ENCODE data around the gene SRPK2.
"Not testable (repeated sequence)": the region's sequence is repeated elsewhere in the genome, so short reads cannot be mapped to it uniquely, and the experiment has no call there.

Gene SRPK2

DNA sequence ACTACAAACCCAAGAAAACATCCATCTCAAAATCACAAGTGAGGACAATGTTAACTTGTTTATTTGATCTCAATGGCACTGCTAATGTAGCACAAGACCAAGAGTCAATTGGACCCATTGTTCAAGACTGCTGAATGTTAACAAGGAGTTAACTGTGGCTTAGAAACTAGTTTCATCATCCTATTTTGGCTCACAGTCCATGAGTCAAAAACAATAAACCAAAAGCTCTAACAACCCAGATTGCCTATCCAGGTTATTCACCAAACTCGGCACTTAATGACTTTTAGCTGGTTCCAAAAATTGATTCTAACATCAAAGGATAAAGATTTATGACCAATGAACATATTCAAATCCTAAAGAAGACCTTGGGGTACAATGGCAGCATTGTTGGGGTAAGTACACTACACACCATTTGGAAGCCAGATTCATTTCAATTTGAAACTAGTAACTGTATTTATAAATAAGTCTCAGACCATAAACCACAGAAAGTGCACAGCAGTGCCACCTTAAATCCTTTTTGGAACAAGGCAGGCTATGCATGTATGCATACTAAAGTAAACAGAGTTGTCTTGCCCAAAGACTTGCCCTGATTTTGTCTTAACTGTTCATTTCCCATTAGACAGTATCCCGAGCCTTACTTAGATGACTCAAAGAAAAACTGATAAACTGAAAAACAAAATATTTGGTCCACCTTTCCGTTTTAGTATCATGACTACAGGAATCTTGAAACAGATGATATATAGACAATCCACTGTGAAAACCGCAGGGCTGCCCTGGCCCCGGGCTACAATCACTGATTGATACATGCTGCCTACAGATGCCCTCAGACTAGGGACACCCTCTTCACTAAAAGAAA, 84.5 kb downstream of the SRPK2 start:
- no peak for DNase-seq (ENCODE audit: low read depth)

DNA sequence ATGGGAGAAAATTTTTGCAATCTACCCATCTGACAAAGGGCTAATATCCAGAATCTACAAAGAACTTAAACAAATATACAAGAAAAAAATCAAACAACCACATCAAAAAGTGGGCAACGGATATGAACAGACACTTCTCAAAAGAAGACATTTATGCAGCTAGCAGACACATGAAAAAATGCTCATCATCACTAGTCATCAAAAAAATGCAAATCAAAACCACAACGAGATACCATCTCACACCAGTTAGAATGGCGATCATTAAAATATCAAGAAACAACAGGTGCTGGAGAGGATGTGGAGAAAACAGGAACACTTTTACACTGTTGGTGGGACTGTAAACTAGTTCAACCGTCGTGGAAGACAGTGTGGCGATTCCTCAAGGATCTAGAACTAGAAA, 88.1 kb downstream of the SRPK2 start:
- not testable (repeated sequence) for DNase-seq (ENCODE audit: low read depth)

DNA sequence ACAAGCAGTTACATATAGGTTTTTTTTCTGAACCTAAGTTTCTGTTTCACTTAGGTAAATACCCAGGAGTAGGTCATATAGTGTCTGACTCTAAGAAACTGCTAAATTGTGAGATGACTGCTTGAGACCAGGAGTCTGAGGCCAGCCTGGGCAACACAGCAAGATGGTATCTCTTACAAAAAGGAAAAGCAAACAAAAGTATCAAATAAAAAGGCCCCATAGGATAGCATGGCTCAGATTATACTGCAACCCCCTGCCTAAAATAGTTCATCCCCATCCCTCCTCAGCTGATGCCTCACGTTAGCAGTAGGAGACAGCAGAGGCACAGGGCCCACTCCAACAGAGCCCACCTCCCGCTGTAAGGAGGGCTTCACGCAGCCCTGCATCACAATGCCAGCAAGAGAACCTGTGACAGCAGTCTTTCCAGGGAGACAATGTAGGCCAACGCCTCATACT, 90.3 kb downstream of the SRPK2 start:
- no peak for DNase-seq (ENCODE audit: low read depth)

DNA sequence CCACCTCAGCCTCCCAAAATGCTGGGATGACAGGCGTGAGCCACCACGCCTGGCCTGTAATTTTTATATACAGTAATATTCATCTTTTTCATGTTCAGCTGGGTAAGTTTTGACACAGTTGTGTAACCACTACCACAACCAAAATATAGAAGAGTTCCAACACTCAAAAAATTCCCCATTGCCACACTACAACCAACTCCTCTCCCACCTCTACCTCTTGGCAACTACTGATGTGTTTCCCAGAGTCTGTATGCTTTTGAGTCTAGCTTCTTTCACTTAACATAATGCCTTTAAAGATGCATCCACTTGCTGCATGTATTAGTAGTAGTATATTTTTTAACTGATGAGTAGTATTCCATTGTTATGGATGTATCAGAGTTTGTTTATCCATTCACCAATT, 90.7 kb downstream of the SRPK2 start:
- DNase-seq (ENCODE audit: low read depth) = no peak

DNA sequence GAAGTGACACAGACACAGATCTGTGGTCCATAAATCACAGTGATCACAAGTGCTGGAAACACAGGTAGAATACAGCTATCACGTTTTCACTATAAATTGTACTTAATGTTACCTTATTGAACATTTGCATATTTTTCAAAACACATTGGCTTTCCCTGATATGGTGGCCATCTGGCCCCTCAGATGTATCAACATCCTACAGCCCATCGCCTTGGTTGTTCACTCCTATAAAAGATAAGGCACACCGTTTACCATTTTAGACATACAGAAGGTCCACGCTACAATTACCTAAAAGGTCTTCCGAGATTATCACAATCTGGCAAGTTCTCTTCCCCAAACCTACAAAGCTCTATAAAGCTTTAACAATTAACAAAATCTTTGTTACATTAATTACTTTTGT, 91.4 kb downstream of the SRPK2 start:
- DNase-seq (ENCODE audit: low read depth) = no peak

DNA sequence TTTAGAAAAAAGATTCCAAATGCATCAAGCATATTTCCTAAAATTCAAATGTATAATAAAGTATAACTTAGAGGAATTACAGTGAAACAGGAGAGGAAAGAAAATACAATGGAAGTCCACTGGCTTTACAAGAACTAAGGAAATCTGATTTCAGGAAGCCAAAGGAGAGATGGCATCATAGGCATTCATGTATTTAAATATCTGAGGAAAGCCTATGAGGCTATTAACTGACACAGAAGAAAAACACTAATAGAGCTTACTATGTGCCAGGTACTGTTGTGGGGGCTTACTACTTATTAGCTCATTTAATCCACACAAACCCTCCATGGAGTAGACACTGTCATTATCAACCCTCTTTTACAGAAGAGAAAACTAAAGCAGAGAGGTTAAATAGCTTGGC, 92.2 kb downstream of the SRPK2 start:
- no peak for DNase-seq (ENCODE audit: low read depth)

DNA sequence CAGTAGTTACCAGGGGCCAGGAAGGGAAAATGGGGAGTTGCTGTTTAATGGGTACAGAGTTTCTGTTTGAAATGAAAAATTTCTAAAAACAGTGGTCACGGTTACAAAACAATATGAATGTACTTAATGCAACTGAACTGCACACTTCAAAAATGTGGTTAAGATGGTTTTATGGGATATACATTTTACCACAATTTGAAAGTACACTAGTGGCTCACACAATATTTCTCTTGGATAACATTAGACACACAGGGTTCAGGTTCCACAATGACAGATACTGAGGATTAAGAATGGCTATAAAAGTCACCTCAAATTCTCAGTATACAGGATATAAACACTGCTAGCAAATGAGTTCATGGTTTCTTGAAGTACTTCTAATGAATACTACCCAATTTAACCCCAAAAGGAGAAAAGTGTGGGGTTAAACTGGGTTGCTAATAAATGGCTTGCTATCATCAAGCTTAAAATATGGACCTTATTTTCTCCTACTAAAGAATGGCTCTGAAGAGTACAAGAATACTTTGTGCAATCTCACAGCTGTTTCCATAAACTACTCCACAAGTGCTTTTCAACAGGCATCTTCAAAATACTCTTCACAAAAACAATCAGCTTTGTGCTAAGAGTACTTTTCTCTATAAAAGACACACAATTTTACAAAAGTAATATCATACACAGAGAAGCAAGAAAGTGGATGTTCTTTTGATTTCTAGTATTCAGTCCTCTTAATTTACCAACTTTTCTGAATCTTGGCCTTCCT, 92.9 kb downstream of the SRPK2 start:
- no peak for DNase-seq (ENCODE audit: low read depth)

DNA sequence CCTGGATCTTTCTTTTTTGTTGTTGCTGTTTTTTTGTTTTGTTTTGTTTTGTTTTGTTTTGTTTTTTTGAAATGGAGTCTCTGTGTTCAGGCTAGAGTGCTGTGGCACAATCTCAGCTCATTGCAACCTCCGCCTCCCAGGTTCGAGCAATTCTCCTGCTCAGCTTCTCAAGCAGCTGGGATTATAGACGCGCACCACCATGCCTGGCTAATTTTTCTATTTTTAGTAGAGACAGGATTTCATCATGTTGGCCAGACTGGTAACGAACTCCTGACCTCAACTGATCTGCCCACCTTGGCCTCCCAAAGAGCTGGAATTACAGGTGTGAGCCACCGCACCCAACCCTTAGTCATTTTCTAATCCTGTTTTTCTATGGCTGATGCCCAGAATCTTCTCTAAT, 94.2 kb downstream of the SRPK2 start:
- DNase-seq (ENCODE audit: low read depth) = not testable (repeated sequence)

DNA sequence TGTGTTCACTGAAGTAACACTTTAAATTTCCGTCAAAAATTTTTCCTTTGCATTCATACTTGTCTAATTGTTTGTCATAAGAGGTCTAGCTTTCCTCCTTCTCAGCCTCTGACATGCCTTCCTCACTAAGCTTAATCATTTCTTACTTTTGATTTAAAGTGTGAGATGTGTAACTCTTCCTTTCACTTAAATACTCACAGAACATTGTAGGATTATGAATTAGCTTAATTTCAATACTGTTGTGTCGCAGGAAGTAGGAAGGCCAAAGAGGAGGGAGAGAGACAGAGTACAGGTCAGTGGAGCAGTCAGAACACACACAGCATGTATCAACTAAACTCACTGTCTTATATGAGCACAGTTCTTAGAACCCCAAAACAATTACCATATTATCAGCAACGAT, 99.0 kb downstream of the SRPK2 start:
- no peak for DNase-seq (ENCODE audit: low read depth)

DNA sequence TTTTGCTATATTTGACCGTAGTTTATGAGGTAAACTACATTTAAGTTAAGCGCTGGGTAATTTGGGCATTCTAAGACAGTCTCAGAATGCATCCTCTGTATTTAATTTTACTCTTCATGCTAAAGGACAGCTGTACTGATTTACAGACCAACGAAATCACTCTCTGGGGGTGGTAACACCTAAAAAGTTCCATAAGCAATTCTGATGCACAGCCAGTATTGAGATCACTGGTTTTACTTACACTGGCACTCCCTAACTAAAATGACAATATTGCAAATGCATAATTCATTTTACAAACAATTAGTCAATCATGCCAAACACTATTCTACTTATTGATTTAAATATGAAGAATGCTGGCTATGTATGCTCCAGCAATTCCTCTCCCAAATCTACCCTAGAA, 102.3 kb downstream of the SRPK2 start:
- no peak for DNase-seq (ENCODE audit: low read depth)

DNA sequence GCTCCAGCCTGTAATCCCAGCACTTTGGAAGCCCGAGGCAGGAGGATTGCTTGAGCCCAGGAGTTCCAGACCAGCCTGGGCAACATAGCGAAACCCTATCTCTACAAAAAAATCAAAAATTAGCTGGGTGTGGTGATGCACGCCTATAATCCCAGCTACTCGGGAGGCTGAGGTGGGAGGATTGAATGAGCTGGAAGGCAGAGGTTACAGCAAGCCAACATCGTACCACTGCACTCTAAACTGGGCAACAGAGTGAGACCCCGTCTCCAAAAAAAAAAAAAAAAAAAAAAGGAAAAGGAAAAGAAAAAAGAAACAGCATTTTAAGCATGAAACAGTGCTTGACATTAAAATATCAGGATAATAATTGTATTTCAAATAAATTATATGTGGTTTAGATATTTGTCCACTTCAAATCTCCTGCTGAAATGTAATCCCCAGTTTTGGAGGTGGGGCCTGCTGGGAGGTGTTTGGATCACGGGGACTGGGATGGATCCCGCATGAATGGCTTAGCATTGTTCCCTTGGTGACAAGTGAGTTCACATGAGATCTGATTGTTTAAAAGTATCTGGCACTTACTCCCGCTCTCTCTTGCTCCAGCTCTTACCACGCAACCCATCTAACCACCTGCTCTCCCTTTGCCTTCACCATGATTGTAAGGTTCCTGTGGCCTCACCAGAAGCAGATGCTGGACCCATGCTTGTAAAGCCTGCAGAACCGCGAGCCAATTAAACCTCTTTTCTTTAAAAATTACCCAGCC, 103.4 kb downstream of the SRPK2 start:
- DNase-seq (ENCODE audit: low read depth) = no peak

DNA sequence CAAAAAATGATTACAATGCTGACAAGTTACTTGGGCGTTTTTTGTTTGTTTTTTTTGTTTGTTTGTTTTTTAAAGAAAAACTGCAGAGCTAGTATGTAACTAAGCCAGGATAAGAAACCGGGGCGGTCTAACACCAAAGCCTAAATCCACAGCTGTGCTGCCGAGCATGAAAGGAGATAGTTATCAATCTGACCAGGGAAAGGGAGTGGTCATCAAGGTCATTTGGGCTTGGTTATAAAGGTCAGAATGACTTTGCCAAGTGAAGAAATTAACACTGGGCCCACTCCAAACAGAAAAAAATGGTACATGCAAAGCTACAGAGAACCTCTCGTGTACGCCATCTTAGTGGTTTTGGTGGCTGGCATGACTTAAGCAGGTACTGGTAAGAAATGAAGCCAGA, 104.7 kb downstream of the SRPK2 start:
- DNase-seq (ENCODE audit: low read depth) = no peak

DNA sequence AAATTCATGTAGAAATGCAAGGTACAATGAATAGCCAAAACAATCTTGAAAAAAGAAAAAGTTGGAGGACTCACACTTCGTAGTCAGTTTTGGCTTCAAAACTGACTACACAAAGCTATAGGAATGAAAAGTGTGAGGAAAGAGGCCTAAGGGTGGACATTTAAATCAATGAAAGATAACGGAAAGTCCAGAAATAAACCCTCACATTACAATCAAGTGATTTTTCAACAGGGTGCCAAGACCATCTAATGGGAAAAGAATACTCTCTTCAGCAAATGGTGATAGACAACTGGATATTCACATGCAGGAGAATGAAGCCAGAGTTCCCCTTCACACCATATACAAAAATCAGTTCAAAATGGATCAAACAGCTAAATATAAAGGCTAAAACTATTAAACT, 106.8 kb downstream of the SRPK2 start:
- no peak for DNase-seq (ENCODE audit: low read depth)

DNA sequence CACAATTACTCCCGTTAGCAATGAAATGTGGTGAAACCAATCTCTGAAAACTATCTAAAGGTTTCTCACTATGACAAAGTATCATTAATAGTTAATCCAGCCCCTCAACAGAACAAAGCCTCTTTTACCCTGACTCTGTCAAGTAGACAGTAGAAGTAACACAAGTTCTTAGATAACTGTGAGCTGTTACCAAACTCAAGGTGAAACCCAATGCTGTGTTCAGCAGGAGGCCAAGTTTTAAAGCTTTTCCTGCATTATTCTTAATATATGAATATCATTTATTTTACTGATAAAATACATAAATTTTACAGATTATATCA, 109.1 kb downstream of the SRPK2 start:
- no peak for DNase-seq (ENCODE audit: low read depth)

DNA sequence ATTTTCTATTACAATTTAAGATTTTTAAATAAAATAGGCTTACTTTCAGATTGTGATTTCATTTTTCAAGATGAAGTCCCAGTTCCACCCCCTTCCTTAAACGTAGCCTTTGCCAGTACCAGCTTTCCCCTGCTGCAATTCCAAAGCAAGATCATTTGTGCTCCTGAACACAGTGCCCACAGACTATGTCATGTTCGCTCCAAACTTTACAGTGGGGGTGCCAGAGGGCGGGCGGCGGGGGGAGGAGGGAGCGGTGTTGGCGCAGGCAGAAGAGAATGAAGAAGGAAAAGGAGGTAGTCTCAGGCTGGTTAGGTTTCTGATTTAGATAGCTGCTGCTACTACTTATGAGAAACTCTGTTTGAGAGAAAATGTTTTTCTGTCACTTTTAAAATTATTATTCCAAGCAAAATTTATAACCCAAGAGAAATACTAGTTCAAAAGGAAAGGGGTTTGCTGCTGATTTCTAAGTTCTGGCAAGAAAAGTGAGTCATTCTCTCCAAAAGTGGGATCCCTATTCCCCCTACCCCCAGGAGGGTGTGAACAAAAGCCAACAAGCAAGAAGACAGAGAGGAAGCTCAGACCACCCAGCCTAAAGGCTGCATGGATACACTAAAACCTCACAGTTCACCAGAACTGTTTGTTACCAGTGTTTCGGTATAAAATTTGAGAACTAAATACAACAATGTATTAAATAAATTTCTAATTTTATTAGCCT, 109.6 kb downstream of the SRPK2 start:
- DNase-seq (ENCODE audit: low read depth) = no peak

DNA sequence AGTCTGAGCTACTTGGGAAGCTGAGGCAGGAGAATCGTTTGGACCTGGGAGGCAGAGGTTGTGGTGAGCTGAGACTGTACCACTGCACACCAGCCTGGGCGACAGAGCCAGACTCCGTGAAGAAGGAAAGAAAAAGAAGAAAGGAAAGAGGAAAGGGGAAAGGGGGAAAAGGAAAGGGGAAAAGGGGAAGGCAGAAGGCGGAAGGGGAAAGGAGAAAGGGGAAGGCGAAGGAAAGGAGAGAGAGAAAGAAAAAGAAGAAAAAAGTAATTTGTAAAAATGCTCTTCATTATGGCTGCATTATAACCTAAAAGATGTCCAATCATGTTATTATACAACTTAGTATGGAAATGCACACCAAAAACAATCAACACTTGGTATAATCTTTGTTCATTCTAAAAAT, 110.2 kb downstream of the SRPK2 start:
- DNase-seq (ENCODE audit: low read depth) = no peak

DNA sequence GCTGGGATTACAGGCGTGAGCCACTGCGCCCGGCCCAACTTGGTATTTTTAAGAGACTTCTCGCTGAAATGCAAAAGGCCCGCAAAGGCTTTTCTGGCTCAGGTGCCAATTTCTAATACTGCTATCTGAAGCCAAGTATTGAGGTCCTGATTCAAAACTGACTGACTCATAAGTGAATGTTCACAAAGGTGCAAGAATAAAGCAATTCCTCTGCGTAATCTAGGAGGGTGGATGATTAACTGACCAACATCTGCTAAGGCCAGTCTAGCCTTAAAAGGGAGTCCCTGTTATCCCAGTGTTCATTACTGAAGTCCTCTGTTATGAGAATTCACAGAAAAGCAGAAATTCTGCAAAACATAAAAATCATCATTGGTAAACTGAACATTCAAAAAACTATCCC, 111.4 kb downstream of the SRPK2 start:
- DNase-seq (ENCODE audit: low read depth) = no peak

DNA sequence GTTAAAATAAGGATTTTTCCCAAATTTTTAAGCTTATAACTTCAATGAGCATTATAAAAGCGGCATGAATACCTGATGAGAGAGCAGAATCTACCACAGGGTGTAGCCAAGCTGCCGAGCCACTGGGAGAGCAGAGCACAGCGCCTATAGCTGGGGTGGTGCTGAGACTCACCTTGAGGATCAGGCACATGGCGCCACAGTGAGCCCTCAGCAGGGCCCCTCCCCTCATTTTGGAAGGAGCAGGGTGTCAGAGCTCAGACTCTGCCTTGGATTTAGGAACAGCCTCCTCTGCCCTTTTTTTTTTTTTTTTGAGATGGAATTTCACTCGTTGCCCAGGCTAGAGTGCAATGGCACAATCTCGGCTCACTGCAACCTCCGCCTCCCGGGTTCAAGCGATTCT, 118.6 kb downstream of the SRPK2 start:
- DNase-seq (ENCODE audit: low read depth) = no peak

DNA sequence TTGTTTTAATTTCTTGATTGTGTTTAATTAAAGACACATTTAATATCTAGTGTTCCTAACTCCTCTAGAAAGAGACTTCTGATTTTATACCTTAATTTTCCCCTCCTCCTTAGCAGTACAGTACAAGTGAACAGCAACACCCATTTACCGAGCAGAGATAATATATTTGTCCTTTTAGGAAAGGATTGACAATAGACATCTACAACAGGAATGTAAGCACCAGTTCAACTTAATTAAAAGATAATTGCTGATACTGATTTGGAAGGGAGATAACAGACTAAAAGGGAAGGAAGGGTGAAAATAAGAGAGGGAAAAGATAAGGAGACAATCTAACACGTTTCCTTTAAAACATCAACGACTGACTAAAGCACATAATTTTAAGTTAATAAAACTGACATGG, 119.3 kb downstream of the SRPK2 start:
- DNase-seq (ENCODE audit: low read depth) = no peak

DNA sequence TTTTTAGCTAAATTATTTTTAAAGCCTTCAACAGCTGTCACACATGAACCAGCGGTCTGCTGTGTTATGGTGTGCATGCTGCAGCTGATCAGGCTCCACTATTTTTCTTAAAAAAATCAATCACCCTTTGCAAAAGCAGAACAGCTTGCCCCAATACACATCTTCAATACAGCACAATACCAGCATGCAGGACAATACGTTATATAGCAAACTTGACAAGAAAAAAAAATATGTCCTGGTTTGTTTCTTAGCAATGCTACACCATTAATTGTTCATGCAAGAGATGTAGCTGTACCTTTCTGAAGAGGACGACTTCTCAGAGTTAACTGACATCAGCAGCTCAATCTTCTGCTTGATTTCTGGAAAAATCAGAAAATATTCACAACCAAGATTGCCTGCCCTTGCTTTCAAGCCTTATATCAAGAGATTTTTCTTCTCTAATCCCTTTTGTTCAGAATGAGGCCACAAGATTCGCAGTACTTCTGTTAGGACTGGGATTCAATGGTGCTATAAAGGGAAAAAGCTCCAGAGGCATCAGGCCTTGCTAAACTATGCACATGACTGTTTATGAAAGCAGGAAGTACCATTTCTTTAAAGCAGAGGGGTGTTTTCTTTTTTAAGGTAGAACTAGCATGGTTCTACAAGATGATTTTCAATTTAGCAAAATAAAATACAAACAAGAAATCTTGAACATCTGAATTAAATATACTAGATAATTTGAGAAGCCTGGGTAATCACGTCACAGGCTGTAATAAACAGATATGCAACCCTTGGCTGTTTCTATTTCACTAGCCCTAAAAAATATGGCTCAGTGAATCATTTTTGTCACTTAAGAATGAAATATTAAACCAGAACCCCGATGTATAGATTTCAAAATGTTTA, 120.0 kb downstream of the SRPK2 start:
- no peak for DNase-seq (ENCODE audit: low read depth)

DNA sequence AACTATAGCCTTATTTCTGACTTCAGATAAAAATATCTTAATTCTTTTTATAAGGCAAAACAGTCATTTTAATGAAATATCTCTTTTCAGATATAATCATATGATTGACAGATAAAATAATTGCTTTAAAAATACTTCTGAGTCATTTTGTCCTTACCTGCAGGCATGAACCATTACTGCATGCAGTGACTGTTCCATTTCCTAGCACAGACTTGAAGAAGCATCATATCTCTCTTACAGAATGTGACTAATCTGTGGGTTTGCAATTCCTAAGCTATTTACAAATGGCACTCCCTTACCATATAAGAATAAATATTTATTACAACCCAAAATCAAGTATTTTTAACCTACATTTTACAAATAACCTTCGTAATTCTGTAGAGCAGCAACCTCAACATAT, 120.7 kb downstream of the SRPK2 start:
- no peak for DNase-seq (ENCODE audit: low read depth)

All from activated gamma-delta T cell treated with anti-CD3 and anti-CD28 coated beads, Interleukin-2, amount 50 U/mL, for 16 hours (primary cell).